Testis (tissue), 2 donors: ENCODE results near the gene APC2.

Source experiments
- CTCF ChIP-seq, 3 experiments: fragments of 450-650 bp in 2 of 3; fragments of 200-600 bp in 1 of 3; sonication (generic) in 1 of 3; IDR thresholded peaks; one replicate each; pipeline ENCODE4 v1.5.1; 2016 to 2019; ENCODE audit warnings: antibody characterized with exemption in 3 of 3, mild to moderate bottlenecking in 2 of 3, moderate library complexity in 1 of 3
- POLR2A ChIP-seq: fragments of 450-650 bp; IDR thresholded peaks from one replicate; pipeline ENCODE4 v1.6.1; 2017; ENCODE audit warnings: antibody characterized with exemption, mild to moderate bottlenecking, moderate library complexity

- no peak for TF ChIP-seq CTCF (IDR thresholded peaks at IDR 0.05)
- no peak for TF ChIP-seq POLR2A
Observed at GRCh38 chr19:1516395-1516753, 66.5 kb downstream of the APC2 start.
